Vagina (tissue), 2 donors: ENCODE results near the gene UST.

Source experiments
- CTCF ChIP-seq, 3 experiments: fragments of 450-650 bp in 2 of 3; fragments of 200-600 bp in 1 of 3; sonication (generic) in 1 of 3; IDR thresholded peaks; one replicate each; pipeline ENCODE4 v1.5.1; 2017 to 2019; ENCODE audit warnings: antibody characterized with exemption in 3 of 3, mild to moderate bottlenecking in 2 of 3, moderate library complexity in 2 of 3
- POLR2A ChIP-seq, 2 donors: fragments of 450-650 bp; IDR thresholded peaks; one replicate each; pipeline ENCODE4 v1.6.1; 2017; ENCODE audit warnings: antibody characterized with exemption in 2 of 2, mild to moderate bottlenecking in 2 of 2, moderate library complexity in 2 of 2
- POLR2AphosphoS5 ChIP-seq, 2 donors: sonication (generic); formaldehyde crosslinking; IDR thresholded peaks; one replicate each; pipeline ENCODE4 v1.9.0; 2017; ENCODE audit warnings: antibody characterized with exemption in 2 of 2, mild to moderate bottlenecking in 2 of 2, low read depth in 1 of 2; ENCODE audit not compliant: insufficient read depth in 1 of 2

DNA sequence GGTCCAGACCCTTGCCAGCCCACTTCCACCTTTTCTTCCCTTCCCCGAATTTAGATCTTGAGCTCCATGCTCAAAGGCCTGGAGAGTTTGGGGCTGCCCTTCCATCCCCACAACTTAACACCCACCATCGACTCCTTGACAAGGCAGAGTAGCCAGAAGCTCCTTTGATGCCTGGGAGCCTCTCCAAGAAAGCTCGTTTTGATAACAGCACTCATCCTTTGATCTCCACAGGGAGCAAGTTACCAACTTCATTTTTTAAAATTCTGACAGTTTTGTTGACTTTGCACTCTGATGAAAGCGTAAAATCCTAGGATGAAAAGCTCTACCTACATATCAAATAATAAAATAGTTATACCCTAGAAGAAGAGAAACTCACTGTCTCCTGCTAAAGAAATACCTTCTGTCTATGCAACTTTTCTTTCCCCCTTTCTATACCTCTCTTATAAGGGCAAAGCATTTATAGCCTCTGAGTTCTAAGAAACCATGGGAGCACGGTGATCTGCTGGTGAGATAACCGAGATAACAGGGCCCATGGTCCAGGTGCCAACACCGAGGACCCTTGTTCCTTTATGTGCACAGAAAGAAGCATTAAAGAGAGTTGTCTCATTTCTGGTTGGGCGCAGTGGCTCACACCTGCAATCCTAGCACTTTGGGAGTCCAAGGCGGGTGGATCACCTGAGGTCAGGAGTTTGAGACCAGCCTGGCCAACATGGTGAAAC, 134.9 kb downstream of the UST start:
- TF ChIP-seq CTCF (IDR thresholded peaks at IDR 0.05) (no peak), POLR2AphosphoS5 (IDR thresholded peaks at IDR 0.05; ENCODE audit: insufficient read depth in 1 of 2, low read depth in 1 of 2) (no peak), POLR2A (IDR thresholded peaks at IDR 0.05) (no peak)
